Measurements from ENCODE around the gene OR5K3. TPM values are rescaled to one million over a fixed set of nuclear protein-coding genes. Genes with fewer than 3 reads are reported as not detected.

Gene OR5K3
- total RNA-seq, 1 experiment from 2014 or later, result not detected

DNA sequence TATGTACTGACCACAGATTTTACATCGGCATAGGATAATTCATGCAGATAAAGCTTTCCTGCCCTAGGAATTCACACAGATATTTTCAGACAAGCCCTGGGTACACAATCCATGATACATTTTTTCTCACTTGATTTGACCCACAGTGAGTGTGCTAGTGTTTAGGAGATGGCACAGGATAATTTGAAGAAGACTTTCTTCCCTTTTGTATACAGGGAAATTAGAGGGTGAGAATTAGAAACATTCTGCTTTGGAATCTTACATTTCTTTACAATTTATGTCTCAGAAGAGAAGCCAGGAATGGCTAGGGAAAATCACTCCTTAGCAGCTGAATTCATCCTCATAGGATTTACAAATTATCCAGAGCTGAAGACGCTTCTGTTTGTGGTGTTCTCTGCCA lies 36.9 kb upstream of the OR5K3 start, which contains the start of gene OR5K4:
Gene OR5K4 (plus strand): TSS at position 301 of the 400 bp plus-strand sequence. CDS start 0 bp downstream, at position 301.
- no peak within 1 kb of the TSS for H3K27ac Mint-ChIP-seq (ENCODE audit: unreplicated experiment)
- no peaks in the 10 kb centered on the region for H3K27me3 Mint-ChIP-seq (ENCODE audit: unreplicated experiment)
- H3K4me1 Mint-ChIP-seq (ENCODE audit: low read depth, unreplicated experiment), result no peaks in the 10 kb centered on the region
- no peaks in the 10 kb centered on the region for H3K36me3 Mint-ChIP-seq (ENCODE audit: insufficient read depth, unreplicated experiment)
- no peaks in the 10 kb centered on the region for H3K9me3 Mint-ChIP-seq (ENCODE audit: low read depth, unreplicated experiment)
- no peak for DNase-seq
- H3K4me3 Mint-ChIP-seq (ENCODE audit: low read depth, unreplicated experiment), result no peak within 1 kb of the TSS
- intact Hi-C loops (cut with micrococcal nuclease; ENCODE audit: unreplicated experiment), result no loop called here
- CTCF ChIA-PET, result interaction anchor here (0.5 kb wide), 1 partner anchor 40 kb away, joined by 3 read pairs; no protein-coding TSS in a partner anchor
- TF ChIP-seq, protein P1, sequence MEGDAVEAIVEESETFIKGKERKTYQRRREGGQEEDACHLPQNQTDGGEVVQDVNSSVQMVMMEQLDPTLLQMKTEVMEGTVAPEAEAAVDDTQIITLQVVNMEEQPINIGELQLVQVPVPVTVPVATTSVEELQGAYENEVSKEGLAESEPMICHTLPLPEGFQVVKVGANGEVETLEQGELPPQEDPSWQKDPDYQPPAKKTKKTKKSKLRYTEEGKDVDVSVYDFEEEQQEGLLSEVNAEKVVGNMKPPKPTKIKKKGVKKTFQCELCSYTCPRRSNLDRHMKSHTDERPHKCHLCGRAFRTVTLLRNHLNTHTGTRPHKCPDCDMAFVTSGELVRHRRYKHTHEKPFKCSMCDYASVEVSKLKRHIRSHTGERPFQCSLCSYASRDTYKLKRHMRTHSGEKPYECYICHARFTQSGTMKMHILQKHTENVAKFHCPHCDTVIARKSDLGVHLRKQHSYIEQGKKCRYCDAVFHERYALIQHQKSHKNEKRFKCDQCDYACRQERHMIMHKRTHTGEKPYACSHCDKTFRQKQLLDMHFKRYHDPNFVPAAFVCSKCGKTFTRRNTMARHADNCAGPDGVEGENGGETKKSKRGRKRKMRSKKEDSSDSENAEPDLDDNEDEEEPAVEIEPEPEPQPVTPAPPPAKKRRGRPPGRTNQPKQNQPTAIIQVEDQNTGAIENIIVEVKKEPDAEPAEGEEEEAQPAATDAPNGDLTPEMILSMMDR (IDR thresholded peaks at IDR 0.05; ENCODE audit: unreplicated experiment), result no peak
- BruUV-seq (replicated peaks), result no TSS peak

DNA sequence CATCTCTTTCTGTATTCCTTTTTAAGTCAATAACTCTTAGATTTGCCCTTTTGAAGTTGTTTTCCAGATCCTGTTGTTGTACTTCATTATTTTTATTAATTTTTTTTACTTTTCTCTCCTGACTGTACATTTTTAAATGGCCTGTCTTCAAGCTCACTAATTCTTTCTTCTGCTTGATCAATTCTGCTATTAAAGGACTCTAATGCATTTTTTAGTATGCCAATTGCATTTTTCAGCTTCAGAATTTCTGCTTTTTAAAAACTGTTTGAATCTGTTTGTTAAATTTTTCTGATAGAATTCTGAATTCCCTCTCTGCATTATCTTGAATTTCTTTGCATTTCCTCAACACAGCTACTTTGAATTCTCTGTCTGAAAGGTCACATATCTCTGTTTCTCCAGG lies 31.2 kb upstream of the OR5K3 start:
- no peak overlapping the region for H3K27ac Mint-ChIP-seq (ENCODE audit: unreplicated experiment)
- TF ChIP-seq, protein P1 (IDR thresholded peaks at IDR 0.05; ENCODE audit: unreplicated experiment), result no peak
- no peaks in the 10 kb centered on the region for H3K36me3 Mint-ChIP-seq (ENCODE audit: insufficient read depth, unreplicated experiment)
- H3K4me3 Mint-ChIP-seq (ENCODE audit: low read depth, unreplicated experiment), result no peak overlapping the region
- peaks cover 8% of the 10 kb centered on the region for H3K4me1 Mint-ChIP-seq (ENCODE audit: low read depth, unreplicated experiment)
- BruUV-seq (replicated peaks), result no TSS peak
- H3K27me3 Mint-ChIP-seq (ENCODE audit: unreplicated experiment), result no peaks in the 10 kb centered on the region
- no peaks in the 10 kb centered on the region for H3K9me3 Mint-ChIP-seq (ENCODE audit: low read depth, unreplicated experiment)
- intact Hi-C loops (cut with micrococcal nuclease; ENCODE audit: unreplicated experiment), result no loop called here
- no peak for DNase-seq
- CTCF ChIA-PET, result no interaction called here

DNA sequence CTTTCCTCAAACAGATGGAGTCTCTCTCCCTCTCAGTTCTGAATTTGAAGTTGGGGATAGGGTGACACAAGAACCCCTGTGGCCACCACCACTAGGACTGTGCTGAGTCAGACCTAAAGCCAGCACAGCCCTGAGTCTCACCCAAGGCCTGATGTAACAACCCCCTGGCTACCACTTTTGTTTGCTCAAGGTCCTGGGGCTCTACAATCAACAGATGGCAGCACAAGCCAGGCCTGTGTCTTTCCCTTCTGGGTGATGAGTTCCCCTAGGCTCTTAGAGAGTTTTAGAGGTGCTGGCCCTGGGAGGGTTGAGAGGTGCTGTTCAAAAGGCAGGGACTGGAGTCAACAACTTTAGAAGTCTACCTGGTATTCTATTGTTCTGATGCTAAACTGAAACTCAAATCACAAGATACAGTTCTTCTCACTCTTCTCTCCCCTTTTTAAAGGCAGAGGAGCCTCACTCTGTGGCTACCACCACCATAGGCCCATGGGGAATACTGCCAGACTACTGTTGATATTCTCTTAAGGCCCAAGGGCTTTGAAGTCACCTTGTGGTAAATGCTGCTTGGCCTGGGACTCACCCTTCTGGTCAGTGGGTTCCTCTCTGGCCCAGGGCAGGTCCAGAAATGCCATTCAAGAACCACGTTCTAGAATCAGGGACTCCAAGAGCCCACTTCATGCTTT lies 30.3 kb upstream of the OR5K3 start:
- Mint-ChIP-seq H3K4me3 (ENCODE audit: low read depth, unreplicated experiment) (no peak overlapping the region), H3K36me3 (ENCODE audit: insufficient read depth, unreplicated experiment) (no peaks in the 10 kb centered on the region), H3K27me3 (ENCODE audit: unreplicated experiment) (no peaks in the 10 kb centered on the region), H3K27ac (ENCODE audit: unreplicated experiment) (no peak overlapping the region), H3K9me3 (ENCODE audit: low read depth, unreplicated experiment) (no peaks in the 10 kb centered on the region), H3K4me1 (ENCODE audit: low read depth, unreplicated experiment) (peaks cover 8% of the 10 kb centered on the region)
- CTCF ChIA-PET, result no interaction called here
- intact Hi-C loops (cut with micrococcal nuclease; ENCODE audit: unreplicated experiment), result loop anchor here (1.0 kb wide), 1 partner anchor 213 kb away; no protein-coding TSS in a partner anchor
- BruUV-seq (replicated peaks), result no TSS peak
- TF ChIP-seq, protein P1 (IDR thresholded peaks at IDR 0.05; ENCODE audit: unreplicated experiment), result no peak
- peak; percentile 52 for DNase-seq

DNA sequence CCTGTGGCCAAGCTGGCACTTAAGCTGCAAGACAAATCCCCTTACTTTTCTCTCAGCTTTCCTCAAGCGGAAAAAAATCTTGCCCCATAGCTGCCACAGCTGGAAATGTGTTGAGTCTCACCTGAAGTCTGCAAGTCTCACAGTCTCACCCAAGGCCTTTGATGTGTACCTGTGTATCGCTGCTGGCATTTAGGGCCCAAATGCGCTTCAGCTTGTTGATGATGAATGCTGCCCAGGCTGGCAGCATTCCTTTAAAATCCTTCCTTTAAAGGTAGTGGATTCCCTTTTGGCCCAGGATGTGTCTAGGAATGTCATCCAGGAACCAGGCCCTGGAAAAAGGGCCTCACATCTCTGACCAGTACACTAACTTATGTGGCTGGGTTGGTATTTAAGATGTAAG lies 29.8 kb upstream of the OR5K3 start:
- Mint-ChIP-seq H3K9me3 (ENCODE audit: low read depth, unreplicated experiment) (no peaks in the 10 kb centered on the region), H3K27ac (ENCODE audit: unreplicated experiment) (no peak overlapping the region), H3K4me1 (ENCODE audit: low read depth, unreplicated experiment) (peaks cover 8% of the 10 kb centered on the region), H3K36me3 (ENCODE audit: insufficient read depth, unreplicated experiment) (no peaks in the 10 kb centered on the region), H3K27me3 (ENCODE audit: unreplicated experiment) (no peaks in the 10 kb centered on the region), H3K4me3 (ENCODE audit: low read depth, unreplicated experiment) (no peak overlapping the region)
- DNase-seq, result no peak
- BruUV-seq (replicated peaks), result no TSS peak
- TF ChIP-seq, protein P1 (IDR thresholded peaks at IDR 0.05; ENCODE audit: unreplicated experiment), result no peak
- intact Hi-C loops (cut with micrococcal nuclease; ENCODE audit: unreplicated experiment), result loop anchor here (1.0 kb wide), 1 partner anchor 213 kb away; no protein-coding TSS in a partner anchor
- CTCF ChIA-PET, result no interaction called here
